GM21786 (cell line): ENCODE results near the gene IL1RAPL1.

Source experiments
- ATAC-seq: cut with Tn5 transposase; IDR thresholded peaks from one replicate; pipeline ENCODE4 v1.9.1; 2021; ENCODE audit not compliant: unreplicated experiment

The IL1RAPL1 gene

GRCh38 chrX:29382811-29383210, 795.6 kb downstream of the IL1RAPL1 start:
- ATAC-seq, result no peak

GRCh38 chrX:29388509-29388908, 801.3 kb downstream of the IL1RAPL1 start:
- no peak for ATAC-seq

- no peak for ATAC-seq
Observed at GRCh38 chrX:29397506-29397905, 810.3 kb downstream of the IL1RAPL1 start.

DNA sequence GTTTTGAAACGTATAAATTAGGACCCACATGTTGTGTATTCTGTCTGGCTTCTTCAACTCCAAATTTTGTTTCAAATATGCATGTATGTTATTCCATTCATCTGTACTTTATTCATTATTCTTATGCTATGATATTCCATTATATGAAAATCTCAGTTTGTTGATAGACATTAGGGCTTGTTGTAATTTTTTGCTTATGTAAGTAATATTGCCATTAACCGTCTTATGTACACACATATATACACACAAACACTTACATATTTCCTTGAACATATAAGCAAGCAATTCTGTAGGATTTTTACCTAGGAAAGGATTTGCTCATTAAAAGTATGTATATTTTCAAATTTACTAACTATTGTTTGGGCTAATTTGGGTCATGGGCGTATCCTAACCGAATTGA, 820.1 kb downstream of the IL1RAPL1 start:
- ATAC-seq, result no peak

GRCh38 chrX:29419774-29420553, 832.7 kb downstream of the IL1RAPL1 start:
- ATAC-seq, result no peak

DNA sequence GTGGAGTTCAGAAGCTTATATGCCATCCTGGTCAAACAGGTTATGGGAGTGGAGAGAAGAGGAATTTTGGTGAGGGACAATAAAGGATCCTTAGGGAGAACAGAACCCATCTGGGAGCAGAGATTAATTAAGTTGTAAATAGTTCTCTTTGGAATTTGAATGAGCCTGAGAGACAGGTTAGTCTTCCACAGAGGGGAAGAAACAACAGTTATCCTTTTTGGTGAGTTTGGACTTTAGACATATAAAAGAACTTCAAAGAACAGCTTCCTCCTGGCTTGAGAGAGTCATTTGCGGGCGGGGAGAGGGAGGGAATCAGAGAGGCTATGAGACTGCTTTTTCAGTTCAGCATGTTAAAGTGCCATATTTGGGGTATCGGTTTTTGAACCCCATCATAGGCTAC, 834.8 kb downstream of the IL1RAPL1 start:
- ATAC-seq, result no peak

GRCh38 chrX:29431895-29432294, 844.6 kb downstream of the IL1RAPL1 start:
- no peak for ATAC-seq

- no peak for ATAC-seq
Observed at GRCh38 chrX:29432534-29432933, 845.3 kb downstream of the IL1RAPL1 start.

GRCh38 chrX:29434939-29435338, 847.7 kb downstream of the IL1RAPL1 start:
- ATAC-seq, result no peak

DNA sequence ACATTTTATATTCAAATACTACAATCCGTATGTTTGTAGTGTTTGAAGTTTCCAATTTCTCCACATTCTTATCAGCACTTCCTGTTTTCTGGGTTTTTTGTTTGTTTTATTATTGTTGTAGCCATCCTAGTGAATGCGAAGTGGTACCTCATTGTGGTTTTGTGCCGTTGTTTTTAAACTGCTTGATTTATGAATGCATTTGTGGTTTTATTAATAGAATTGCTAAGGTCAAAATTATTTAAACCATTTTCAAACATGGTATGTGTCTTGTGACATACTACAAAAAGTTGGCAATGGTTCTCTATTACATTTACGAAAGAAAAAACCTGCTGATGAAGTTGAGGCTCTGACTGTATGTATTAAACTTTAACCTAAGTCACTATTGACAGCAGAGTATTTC, 848.1 kb downstream of the IL1RAPL1 start:
- no peak for ATAC-seq

GRCh38 chrX:29447867-29448266, 860.6 kb downstream of the IL1RAPL1 start:
- no peak for ATAC-seq

DNA sequence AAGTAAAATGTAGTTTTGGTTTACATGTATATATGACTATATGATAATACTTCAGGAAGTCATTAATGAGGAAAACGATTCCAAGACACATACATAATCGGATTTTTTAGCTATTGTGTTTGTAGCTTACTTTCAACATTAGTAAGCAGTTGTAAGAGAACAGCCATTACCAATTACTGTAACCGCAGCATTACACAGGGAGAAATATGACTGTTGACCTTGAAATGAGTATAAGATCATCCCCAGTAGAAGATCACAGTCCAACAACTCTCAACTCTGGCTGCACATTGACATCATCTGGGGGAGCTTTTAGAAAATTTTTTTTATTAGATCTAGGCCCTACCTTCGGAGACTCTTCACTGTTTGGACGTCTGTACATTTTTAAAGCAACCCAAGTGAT, 866.1 kb downstream of the IL1RAPL1 start:
- ATAC-seq, result no peak

- ATAC-seq, result no peak
Observed at GRCh38 chrX:29455702-29456101, 868.5 kb downstream of the IL1RAPL1 start.

DNA sequence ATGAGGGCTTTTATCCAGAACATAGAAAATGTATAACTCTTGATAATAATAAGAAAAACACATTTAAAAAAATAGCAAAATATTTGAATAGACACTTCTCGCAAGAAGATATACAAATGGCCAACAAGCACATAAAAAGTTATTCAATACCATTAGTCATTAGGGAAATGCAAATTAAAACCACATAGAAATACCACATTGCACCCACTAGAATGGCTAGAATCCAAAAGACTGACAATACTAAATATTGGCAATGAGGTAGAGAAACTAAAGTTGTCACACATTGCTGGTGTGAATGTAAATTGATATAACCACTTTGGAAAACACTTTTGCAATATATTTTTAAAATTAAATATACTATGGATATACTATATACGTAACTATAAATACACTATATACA, 873.8 kb downstream of the IL1RAPL1 start:
- ATAC-seq, result no peak

GRCh38 chrX:29466456-29466855, 879.2 kb downstream of the IL1RAPL1 start:
- no peak for ATAC-seq

DNA sequence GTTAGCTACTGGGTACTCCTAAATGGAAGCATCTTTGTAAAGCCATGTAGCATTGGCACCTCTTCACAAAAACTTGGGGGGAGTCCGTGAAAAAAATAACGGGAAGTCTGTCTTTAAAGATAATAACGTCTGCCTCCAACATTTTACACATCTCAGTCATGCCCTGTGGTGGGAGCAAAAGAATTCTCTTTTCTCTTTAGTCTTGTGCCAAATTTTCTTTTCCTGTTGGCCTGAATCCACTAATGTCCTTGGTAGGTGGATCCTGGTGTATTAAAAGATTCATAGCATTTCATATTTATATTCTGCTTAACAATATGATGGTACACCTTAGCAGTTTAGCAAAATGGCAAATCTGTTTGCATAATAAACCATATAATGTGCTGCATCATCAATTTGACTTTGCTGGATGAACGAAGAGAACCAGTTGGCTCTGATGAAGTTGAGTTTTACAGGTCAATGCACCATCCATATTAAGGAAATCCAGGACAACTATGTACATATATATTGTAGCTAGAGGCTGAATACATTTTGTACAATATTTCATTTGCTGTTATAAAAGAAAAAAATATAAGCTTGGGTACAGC, 881.8 kb downstream of the IL1RAPL1 start:
- no peak for ATAC-seq

- ATAC-seq, result no peak
Observed at GRCh38 chrX:29470030-29470429, 882.8 kb downstream of the IL1RAPL1 start.

DNA sequence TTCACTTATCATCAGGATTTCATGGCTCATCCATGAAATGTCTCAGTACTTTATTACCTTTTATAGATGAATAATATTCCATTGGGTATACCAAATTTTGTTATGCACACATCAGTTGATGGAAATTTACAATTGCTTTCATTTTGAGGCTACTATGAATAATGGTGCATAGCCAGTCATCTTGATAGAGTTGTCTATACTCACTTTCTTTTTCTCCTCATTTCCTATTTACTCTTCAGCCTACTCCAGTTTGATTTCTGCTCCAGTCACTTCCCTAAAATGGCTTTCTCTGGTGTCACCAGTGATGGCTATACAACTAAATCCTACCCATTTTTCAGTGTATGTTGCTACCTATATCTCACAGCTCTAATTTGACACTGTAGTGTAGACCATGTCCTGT, 884.6 kb downstream of the IL1RAPL1 start:
- ATAC-seq, result no peak

DNA sequence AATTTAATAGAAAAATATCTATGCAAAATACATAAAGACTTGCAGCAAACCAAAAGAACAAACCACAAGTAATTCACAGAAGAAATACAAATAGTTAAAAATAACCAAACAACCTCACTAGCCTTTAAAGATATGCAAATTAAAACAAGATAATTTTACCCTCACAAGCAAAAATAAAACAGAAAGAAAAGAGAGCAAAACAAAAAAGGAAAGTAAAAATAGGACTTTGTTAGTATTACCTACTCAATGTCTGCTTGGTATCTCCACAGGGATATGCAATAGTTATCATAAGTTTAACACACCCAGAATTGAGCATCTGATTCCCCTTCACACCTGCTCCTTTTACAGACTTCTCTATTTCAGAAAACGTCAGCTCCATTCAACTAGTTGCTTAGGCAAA, 890.6 kb downstream of the IL1RAPL1 start:
- ATAC-seq, result peak; percentile 31

- ATAC-seq, result peak; percentile 87
Observed at GRCh38 chrX:29478336-29479069, 891.3 kb downstream of the IL1RAPL1 start.

GRCh38 chrX:29487214-29487613, 900.0 kb downstream of the IL1RAPL1 start:
- no peak for ATAC-seq

DNA sequence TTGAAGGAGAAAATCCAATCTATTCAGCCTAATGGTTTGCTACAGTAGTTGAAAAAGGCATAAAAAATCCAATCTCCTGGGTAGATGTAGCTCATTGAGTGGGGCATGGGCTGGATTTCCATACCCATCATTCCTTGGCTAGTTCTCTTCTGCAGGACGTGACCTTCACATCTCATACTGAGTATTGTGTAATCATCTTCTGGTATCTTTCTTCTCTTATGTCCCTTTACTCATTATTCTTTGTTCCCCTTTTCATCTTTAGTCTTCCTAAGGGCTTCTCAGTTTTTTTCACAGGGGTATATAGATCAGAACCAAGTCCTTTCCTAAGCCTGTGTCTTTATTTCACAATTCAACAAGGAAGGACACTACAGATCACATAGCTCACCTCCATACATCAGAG, 900.5 kb downstream of the IL1RAPL1 start:
- ATAC-seq, result no peak
